ENCODE data around the gene RTF1. TPM values are rescaled to one million over a fixed set of nuclear protein-coding genes. Genes with fewer than 3 reads are reported as not detected.

Gene RTF1
- total and polyA plus RNA-seq, 2 donors: 30.5 to 34.0 TPM

- Histone ChIP-seq H3K4me1 (ENCODE audit: insufficient read depth) (peaks cover 1% of the 10 kb centered on the region), H3K4me3 (ENCODE audit: low read depth, low read length) (no peak overlapping the region), H3K27ac (ENCODE audit: low read depth) (no peak overlapping the region), H3K36me3 (ENCODE audit: insufficient read depth) (no peaks in the 10 kb centered on the region)
- WGBS: 94% methylated on average over 6 of the region's 6 CpGs
- no peak for DNase-seq (ENCODE audit: extremely low spot score)
Observed at GRCh38 chr15:41499109-41499851, 82.4 kb downstream of the RTF1 start.

GRCh38 chr15:41501191-41501917 lies 84.5 kb downstream of the RTF1 start:
- H3K4me3 ChIP-seq (ENCODE audit: low read depth, low read length): peak overlapping the region; percentile 1
- WGBS: 6% methylated on average over 56 of the region's 56 CpGs
- H3K4me1 ChIP-seq (ENCODE audit: insufficient read depth): no peaks in the 10 kb centered on the region
- H3K27ac ChIP-seq (ENCODE audit: low read depth): no peak overlapping the region
- DNase-seq (ENCODE audit: extremely low spot score): no peak
- H3K36me3 ChIP-seq (ENCODE audit: insufficient read depth): no peaks in the 10 kb centered on the region

GRCh38 chr15:41501931-41502794 lies 85.3 kb downstream of the RTF1 start:
- 3% methylated on average over 64 of the region's 64 CpGs for WGBS
- H3K4me3 ChIP-seq (ENCODE audit: low read depth, low read length): peak overlapping the region; percentile 1

DNA sequence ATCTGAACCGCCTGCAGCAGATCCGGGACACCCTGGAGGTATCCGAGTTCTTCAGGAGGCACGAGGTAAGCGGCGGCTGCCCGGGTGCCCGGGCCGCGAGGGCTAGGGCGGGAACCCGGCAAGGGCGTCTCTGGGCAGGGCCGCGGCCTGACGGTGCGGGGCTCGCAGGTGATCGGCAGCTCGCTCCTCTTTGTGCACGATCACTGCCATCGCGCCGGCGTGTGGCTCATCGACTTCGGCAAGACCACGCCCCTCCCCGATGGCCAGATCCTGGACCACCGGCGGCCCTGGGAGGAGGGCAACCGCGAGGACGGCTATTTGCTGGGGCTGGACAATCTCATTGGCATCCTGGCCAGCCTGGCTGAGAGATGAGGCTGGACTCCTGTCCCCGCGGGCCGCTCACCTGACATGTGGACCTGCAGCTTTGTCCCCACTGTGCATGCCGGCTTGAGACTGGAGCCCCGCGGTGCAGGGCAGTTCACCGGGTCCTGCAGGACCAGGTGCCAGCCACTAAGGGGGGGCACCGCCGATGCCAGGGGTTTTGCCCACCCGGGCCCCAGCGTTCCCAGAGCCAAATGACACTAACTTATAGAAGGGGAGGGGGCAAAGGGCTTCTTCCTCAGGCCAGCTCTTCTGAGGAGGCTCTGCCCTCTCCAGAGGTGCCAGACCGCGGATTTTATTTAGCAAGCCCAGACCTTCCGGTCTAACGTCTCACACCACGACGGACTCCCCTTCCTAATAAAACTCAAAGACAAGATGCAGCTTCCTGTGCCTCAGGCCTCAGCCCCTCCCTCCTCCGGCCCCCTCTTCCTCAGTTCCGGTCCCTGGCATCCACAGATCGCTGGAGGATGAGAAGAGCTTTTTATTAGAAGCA lies 86.1 kb downstream of the RTF1 start:
- Histone ChIP-seq H3K27ac (ENCODE audit: low read depth) (no peak overlapping the region), H3K4me1 (ENCODE audit: insufficient read depth) (no peaks in the 10 kb centered on the region), H3K36me3 (ENCODE audit: insufficient read depth) (no peaks in the 10 kb centered on the region), H3K4me3 (ENCODE audit: low read depth, low read length) (no peak overlapping the region)
- WGBS: 18% methylated on average over 54 of the region's 54 CpGs
- no peak for DNase-seq (ENCODE audit: extremely low spot score)

More at GRCh38 chr15:41501931-41502794, 85.3 kb downstream of the RTF1 start:
- Histone ChIP-seq H3K36me3 (ENCODE audit: insufficient read depth) (no peaks in the 10 kb centered on the region), H3K4me1 (ENCODE audit: insufficient read depth) (no peaks in the 10 kb centered on the region), H3K27ac (ENCODE audit: low read depth) (no peak overlapping the region)
- DNase-seq (ENCODE audit: extremely low spot score): no peak

DNA sequence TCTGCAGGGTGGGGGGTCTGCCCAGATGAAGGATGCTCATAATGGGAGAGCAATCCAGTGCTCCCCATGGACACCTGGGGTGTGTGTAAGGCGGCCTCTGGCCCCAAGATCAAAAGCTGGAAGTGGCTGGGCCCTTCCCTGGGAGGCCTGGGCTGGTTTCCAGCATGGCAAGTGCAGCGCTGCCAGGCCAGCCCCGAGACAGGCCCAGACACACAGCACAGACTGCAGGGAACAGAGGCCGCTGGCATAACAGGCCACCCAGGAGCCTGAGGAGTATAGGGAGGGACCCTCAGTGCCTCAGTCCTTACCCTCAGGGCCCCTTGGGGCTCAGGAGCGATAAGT lies 86.7 kb downstream of the RTF1 start:
- 88% methylated on average over 5 of the region's 5 CpGs for WGBS
- Histone ChIP-seq H3K36me3 (ENCODE audit: insufficient read depth) (no peaks in the 10 kb centered on the region), H3K4me1 (ENCODE audit: insufficient read depth) (no peaks in the 10 kb centered on the region), H3K4me3 (ENCODE audit: low read depth, low read length) (no peak overlapping the region), H3K27ac (ENCODE audit: low read depth) (no peak overlapping the region)
- no peak for DNase-seq (ENCODE audit: extremely low spot score)

DNA sequence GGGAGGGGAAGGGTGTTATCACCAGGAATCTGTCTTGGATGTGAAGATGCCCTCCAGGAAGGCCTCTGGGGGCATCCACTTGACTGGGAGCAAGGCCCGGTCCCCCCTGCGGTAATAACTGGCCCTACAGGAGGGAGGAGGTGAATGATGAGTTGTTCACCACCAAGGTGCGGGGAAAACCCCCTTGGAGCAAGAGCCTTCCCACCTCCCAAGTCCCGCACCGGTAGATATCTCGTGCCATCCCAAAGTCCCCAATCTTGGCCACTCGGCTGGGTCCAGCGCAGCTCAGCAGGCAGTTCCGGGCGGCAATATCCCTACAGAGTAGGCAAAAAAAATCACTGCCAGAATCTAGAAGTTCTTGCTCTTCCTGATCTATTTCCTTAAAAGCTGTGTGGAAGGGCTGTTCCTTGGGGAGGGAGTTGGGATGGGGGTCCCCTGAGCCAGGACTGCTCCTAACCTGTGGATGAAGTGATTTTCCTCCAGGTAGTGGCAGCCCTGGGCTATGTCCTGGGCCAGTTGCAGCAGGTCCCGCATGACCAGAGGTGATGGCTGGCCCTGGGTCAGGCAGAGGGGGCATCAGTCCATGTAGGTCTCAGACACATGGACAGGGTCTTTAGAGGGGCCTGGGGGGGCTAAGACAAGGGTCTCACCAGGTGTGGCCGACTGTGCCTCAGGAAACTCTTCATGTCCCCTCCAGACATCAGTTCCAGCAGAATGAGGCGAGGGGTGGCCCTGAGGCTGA lies 88.0 kb downstream of the RTF1 start:
- no peak overlapping the region for H3K27ac ChIP-seq (ENCODE audit: low read depth)
- no peak for DNase-seq (ENCODE audit: extremely low spot score)
- 91% methylated on average over 13 of the region's 13 CpGs for WGBS
- H3K36me3 ChIP-seq (ENCODE audit: insufficient read depth): no peaks in the 10 kb centered on the region
- no peak overlapping the region for H3K4me3 ChIP-seq (ENCODE audit: low read depth, low read length)
- H3K4me1 ChIP-seq (ENCODE audit: insufficient read depth): no peaks in the 10 kb centered on the region

- H3K36me3 ChIP-seq (ENCODE audit: insufficient read depth): no peaks in the 10 kb centered on the region
- no peak overlapping the region for H3K4me3 ChIP-seq (ENCODE audit: low read depth, low read length)
- no peaks in the 10 kb centered on the region for H3K4me1 ChIP-seq (ENCODE audit: insufficient read depth)
- WGBS: 91% methylated on average over 4 of the region's 4 CpGs
- DNase-seq (ENCODE audit: extremely low spot score): no peak
- H3K27ac ChIP-seq (ENCODE audit: low read depth): no peak overlapping the region
Observed at GRCh38 chr15:41505776-41506175, 88.9 kb downstream of the RTF1 start.

DNA sequence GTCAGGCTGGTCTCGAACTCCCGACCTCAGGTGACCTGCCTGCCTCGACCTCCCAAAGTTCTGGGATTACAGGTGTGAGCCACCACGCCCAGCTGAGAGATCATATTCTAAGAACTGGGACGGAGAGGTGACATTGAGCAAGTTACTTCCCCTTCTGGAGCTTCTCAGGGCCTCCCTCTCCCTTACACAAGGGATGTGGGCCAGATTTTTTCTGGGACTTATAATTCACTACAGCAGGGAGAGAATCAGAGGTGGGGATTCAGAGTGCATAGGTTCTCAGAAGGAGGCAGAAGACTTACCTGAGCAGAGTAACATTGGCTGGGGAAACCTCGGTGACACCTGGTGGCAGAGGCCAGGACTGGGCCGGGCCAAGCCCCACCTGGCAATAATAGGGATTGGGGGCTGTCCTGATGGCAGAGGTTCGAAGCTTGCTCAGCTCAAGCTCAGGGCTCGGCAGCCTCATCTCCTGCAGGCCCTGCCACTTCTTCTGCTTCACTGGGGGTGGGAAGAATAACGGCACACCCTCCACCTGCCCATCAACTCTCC lies 90.0 kb downstream of the RTF1 start:
- WGBS: 69% methylated on average over 10 of the region's 10 CpGs
- DNase-seq (ENCODE audit: extremely low spot score): no peak
- no peaks in the 10 kb centered on the region for H3K36me3 ChIP-seq (ENCODE audit: insufficient read depth)
- no peak overlapping the region for H3K27ac ChIP-seq (ENCODE audit: low read depth)
- no peak overlapping the region for H3K4me3 ChIP-seq (ENCODE audit: low read depth, low read length)
- H3K4me1 ChIP-seq (ENCODE audit: insufficient read depth): no peaks in the 10 kb centered on the region

DNA sequence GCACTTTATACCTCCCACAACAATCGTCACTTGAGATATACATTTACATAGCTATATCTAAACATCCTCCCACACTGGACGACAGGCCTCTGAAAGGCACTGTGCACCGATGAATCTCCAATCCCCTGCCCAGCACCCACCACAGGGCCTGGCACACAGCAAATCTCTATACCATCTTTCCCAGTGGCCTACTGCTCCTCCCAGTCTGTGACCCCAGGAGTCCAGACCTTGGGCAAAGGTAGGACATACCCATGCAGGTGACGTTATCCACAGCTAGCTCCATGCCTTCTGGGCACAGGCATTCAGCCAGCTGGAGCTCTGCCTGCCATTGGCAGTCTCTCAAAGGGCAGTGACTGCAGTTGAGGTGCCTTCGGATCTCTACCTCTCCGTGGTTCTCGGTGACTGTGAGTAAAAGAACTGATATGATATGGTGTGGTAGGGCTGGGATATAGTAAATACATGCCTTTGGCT lies 91.0 kb downstream of the RTF1 start:
- no peaks in the 10 kb centered on the region for H3K4me1 ChIP-seq (ENCODE audit: insufficient read depth)
- H3K27ac ChIP-seq (ENCODE audit: low read depth): no peak overlapping the region
- H3K36me3 ChIP-seq (ENCODE audit: insufficient read depth): no peaks in the 10 kb centered on the region
- no peak for DNase-seq (ENCODE audit: extremely low spot score)
- WGBS: 81% methylated on average over 7 of the region's 7 CpGs
- H3K4me3 ChIP-seq (ENCODE audit: low read depth, low read length): no peak overlapping the region

- H3K4me1 ChIP-seq (ENCODE audit: insufficient read depth): no peaks in the 10 kb centered on the region
- WGBS: 88% methylated on average over 7 of the region's 7 CpGs
- no peak for DNase-seq (ENCODE audit: extremely low spot score)
- no peak overlapping the region for H3K27ac ChIP-seq (ENCODE audit: low read depth)
- no peak overlapping the region for H3K4me3 ChIP-seq (ENCODE audit: low read depth, low read length)
- no peaks in the 10 kb centered on the region for H3K36me3 ChIP-seq (ENCODE audit: insufficient read depth)
Observed at GRCh38 chr15:41510728-41511127, 93.8 kb downstream of the RTF1 start.

- Histone ChIP-seq H3K4me3 (ENCODE audit: low read depth, low read length) (peak overlapping the region; percentile 1), H3K36me3 (ENCODE audit: insufficient read depth) (no peaks in the 10 kb centered on the region), H3K27ac (ENCODE audit: low read depth) (no peak overlapping the region), H3K4me1 (ENCODE audit: insufficient read depth) (no peaks in the 10 kb centered on the region)
- DNase-seq (ENCODE audit: extremely low spot score): no peak
- 15% methylated on average over 56 of the region's 56 CpGs for WGBS
Observed at GRCh38 chr15:41511331-41511898, 94.5 kb downstream of the RTF1 start.

GRCh38 chr15:41511899-41512369 lies 95.0 kb downstream of the RTF1 start:
- Histone ChIP-seq H3K27ac (ENCODE audit: low read depth) (no peak overlapping the region), H3K4me1 (ENCODE audit: insufficient read depth) (no peaks in the 10 kb centered on the region), H3K36me3 (ENCODE audit: insufficient read depth) (no peaks in the 10 kb centered on the region), H3K4me3 (ENCODE audit: low read depth, low read length) (peak overlapping the region; percentile 1)
- 2% methylated on average over 49 of the region's 49 CpGs for WGBS
- no peak for DNase-seq (ENCODE audit: extremely low spot score)
